HepG2 (cell line): Measurements from ENCODE around the gene MYCBPAP. TPM values are rescaled to one million over a fixed set of nuclear protein-coding genes. Genes with fewer than 3 reads are reported as not detected.

Source experiments
- ATAC-seq: fragments of 200-7000 bp; cut with Tn5 transposase; 3 replicates; pipeline ENCODE4 v1.9.1; 2020; ENCODE audit warnings: mild to moderate bottlenecking, moderate library complexity
- BruUV-seq: library from RNA; stranded (reverse); fragments of 400-500 nt; replicated peaks from 2 replicates; lab custom pipeline; 2021; lab: Mats Ljungman, UMichigan
- CTCF ChIA-PET: fragments of 300-600 bp; formaldehyde crosslinking; extraction: SDS; loops from one replicate; lab custom pipeline; 2021; ENCODE audit warnings: low total read pairs, inconsistent platforms, low intra/inter-chr PET ratio; lab: Yijun Ruan, JAX
- POLR2A ChIA-PET: fragments of 350-600 bp; sonication (Branson Sonifier 250); formaldehyde crosslinking; loops from one replicate; lab custom pipeline; 2020; ENCODE audit warnings: antibody characterized with exemption, inconsistent platforms; lab: Yijun Ruan, JAX
- DNase-seq: peaks from one replicate; pipeline ENCODE4 v3.0.0-alpha.2; 2015; ENCODE audit warnings: low spot score
- FAIRE-seq: peaks from 3 replicates; lab custom pipeline; 2011; peaks lifted over from hg19 to GRCh38; lab: Jason Lieb, UNC
- H2AFZ ChIP-seq: one replicate; pipeline ENCODE4 v1.6.1; 2011; ENCODE audit warnings: low read length, inconsistent platforms
- H3K27ac ChIP-seq: fragments of 300-600 bp; 3 replicates; pipeline ENCODE4 v1.8.0; 2011; ENCODE audit warnings: mixed run types, mild to moderate bottlenecking, mixed read lengths, low read length, inconsistent platforms; ENCODE audit not compliant: insufficient read depth; ENCODE audit errors: extremely low read length
- H3K27me3 ChIP-seq, 2 experiments: fragments of 200-600 bp in 1 of 2; 2 replicates in 1 of 2; 3 replicates in 1 of 2; pipeline versions ENCODE4 v1.6.0 to v1.8.0; 2011; ENCODE audit warnings: low read length in 2 of 2, mild to moderate bottlenecking in 2 of 2, moderate library complexity in 2 of 2, inconsistent platforms in 1 of 2; ENCODE audit not compliant: insufficient read depth in 2 of 2, control insufficient read depth in 1 of 2
- H3K36me3 ChIP-seq, 2 experiments: fragments of 200-600 bp in 1 of 2; replicated peaks in 1 of 2; 2 replicates in 1 of 2; 3 replicates in 1 of 2; pipeline versions ENCODE4 v1.5.1 to v1.8.0; 2011; ENCODE audit warnings: low read length in 2 of 2, inconsistent platforms in 1 of 2; ENCODE audit not compliant: insufficient read depth in 2 of 2, control insufficient read depth in 1 of 2
- H3K4me1 ChIP-seq: 2 replicates; pipeline ENCODE4 v1.5.1; 2012; ENCODE audit warnings: low read length, inconsistent platforms; ENCODE audit not compliant: insufficient read depth
- H3K4me2 ChIP-seq: 2 replicates; pipeline ENCODE4 v1.6.0; 2011; ENCODE audit warnings: low read depth, low read length, inconsistent platforms
- H3K4me3 ChIP-seq, 3 experiments: fragments of 200-600 bp in 1 of 3; sonication (generic), shearing (Covaris generic) in 1 of 3; replicated peaks in 1 of 3; 2 replicates each; pipeline ENCODE4 v1.5.1; 2011 to 2016; ENCODE audit warnings: low read length in 3 of 3, inconsistent platforms in 2 of 3, low read depth in 2 of 3, mild to moderate bottlenecking in 2 of 3, control low read depth in 1 of 3, mixed read lengths in 1 of 3; ENCODE audit not compliant: insufficient read depth in 1 of 3
- H3K79me2 ChIP-seq: one replicate; pipeline ENCODE4 v1.6.1; 2011; ENCODE audit warnings: low read length, inconsistent platforms; ENCODE audit not compliant: insufficient read depth
- H3K9ac ChIP-seq: 2 replicates; pipeline ENCODE4 v1.6.0; 2011; ENCODE audit warnings: mild to moderate bottlenecking, low read depth, low read length, inconsistent platforms; ENCODE audit not compliant: insufficient read depth
- H3K9me3 ChIP-seq: 2 replicates; pipeline ENCODE4 v1.5.1; 2012; ENCODE audit warnings: mild to moderate bottlenecking, low read length
- H4K20me1 ChIP-seq: 2 replicates; pipeline ENCODE4 v1.6.0; 2011; ENCODE audit warnings: inconsistent platforms, mild to moderate bottlenecking, low read length, moderate library complexity; ENCODE audit not compliant: insufficient read depth
- CEBPB ChIP-seq: IDR thresholded peaks from 2 replicates; pipeline ENCODE4 v1.6.1; 2011; ENCODE audit warnings: low read depth, low read length, improper control_type of control experiment, borderline replicate concordance
- NFE2L2 ChIP-seq: fragments of 150-350 bp; IDR thresholded peaks from 2 replicates; pipeline ENCODE4 v1.6.1; 2014; ENCODE audit warnings: low read length
- PAF1 ChIP-seq: IDR thresholded peaks from 2 replicates; pipeline ENCODE4 v1.6.1; 2016; ENCODE audit warnings: missing genetic modification reagents, missing compliant biosample characterization
- RAD21 ChIP-seq: fragments of 450-650 bp; formaldehyde crosslinking; IDR thresholded peaks from 2 replicates; pipeline ENCODE4 v1.5.0; 2020; ENCODE audit warnings: mild to moderate bottlenecking
- ZNF251 ChIP-seq: sonication (generic); formaldehyde crosslinking; IDR thresholded peaks from 2 replicates; pipeline ENCODE4 v1.9.0; 2021; ENCODE audit warnings: mild to moderate bottlenecking, missing genetic modification reagents
- WGBS: methylation state at CpG from one replicate; pipeline ENCODE4 v1.1.6; 2017; ENCODE audit warnings: low lambda C conversion rate; 5-methylcytosine and 5-hydroxymethylcytosine counted together
- in situ Hi-C: cut with HindIII; loops from 2 replicates; pipeline ENCODE4 v1.10.0; 2017; ENCODE audit warnings: low pct_unique_long_range_greater_than_20kb; ENCODE audit not compliant: extremely low pct_ligation_motif_present
- intact Hi-C: fragments of 100-400 bp; cut with micrococcal nuclease; formaldehyde crosslinking; loops from one replicate; pipeline ENCODE4 v1.10.0; 2022; ENCODE audit not compliant: unreplicated experiment
- polyA plus RNA-seq, 8 experiments: library from polyadenylated mRNA; depleted of rRNA in 3 of 8; stranded (reverse) in 7 of 8; unstranded in 1 of 8; fragments of >200 nt; fragmentation: Illumina TruSeq in 4 of 8; extraction: Trizol in 4 of 8; gene quantifications; 2 replicates each; pipeline versions ENCODE4 v1.2.1 to v1.2.3, GENCODE V29; 2011 to 2016; ENCODE audit warnings: low read depth in 4 of 8, missing spikeins in 1 of 8, mixed read lengths in 1 of 8; ENCODE audit not compliant: insufficient read depth in 1 of 8
- total RNA-seq, 5 experiments: library from RNA; depleted of rRNA; stranded (reverse); fragments of >200 nt; fragmentation: Illumina TruSeq; extraction: Trizol; gene quantifications; 2 replicates each; pipeline ENCODE4 v1.2.3, GENCODE V29; 2016; ENCODE audit warnings: low read depth in 1 of 5
- TF ChIP-seq, protein P1 (sequence below): sonication (generic); formaldehyde crosslinking; IDR thresholded peaks from 2 replicates; pipeline ENCODE4 v1.5.1; 2020; ENCODE audit warnings: mild to moderate bottlenecking, missing genetic modification reagents, borderline replicate concordance

Gene MYCBPAP
- total and polyA plus RNA-seq, 2 of the 13 experiments (the other 11 are each of a cell fraction or from before 2014, with no cell fraction given): 0.22 to 0.24 TPM

DNA sequence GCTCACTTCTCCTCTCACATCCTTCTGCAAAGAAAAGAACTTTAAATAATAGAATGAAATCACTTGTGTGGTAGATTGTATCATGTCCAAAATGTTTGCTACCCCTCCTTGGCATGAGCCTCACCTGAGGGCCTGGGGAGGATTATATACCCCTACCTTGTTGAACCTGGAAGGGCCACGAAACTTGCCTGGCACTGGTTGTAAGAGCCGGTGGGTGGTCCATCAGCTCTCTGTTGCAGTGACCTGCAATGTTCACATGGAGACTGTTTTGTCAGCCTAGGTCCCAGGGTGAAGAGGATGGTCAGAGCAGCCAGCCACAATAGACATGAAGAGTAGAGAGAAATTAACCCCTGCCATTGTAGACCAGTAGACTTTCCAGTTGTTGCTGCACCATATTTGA, 19.4 kb upstream of the MYCBPAP start (continued):
- TF ChIP-seq, protein P1, sequence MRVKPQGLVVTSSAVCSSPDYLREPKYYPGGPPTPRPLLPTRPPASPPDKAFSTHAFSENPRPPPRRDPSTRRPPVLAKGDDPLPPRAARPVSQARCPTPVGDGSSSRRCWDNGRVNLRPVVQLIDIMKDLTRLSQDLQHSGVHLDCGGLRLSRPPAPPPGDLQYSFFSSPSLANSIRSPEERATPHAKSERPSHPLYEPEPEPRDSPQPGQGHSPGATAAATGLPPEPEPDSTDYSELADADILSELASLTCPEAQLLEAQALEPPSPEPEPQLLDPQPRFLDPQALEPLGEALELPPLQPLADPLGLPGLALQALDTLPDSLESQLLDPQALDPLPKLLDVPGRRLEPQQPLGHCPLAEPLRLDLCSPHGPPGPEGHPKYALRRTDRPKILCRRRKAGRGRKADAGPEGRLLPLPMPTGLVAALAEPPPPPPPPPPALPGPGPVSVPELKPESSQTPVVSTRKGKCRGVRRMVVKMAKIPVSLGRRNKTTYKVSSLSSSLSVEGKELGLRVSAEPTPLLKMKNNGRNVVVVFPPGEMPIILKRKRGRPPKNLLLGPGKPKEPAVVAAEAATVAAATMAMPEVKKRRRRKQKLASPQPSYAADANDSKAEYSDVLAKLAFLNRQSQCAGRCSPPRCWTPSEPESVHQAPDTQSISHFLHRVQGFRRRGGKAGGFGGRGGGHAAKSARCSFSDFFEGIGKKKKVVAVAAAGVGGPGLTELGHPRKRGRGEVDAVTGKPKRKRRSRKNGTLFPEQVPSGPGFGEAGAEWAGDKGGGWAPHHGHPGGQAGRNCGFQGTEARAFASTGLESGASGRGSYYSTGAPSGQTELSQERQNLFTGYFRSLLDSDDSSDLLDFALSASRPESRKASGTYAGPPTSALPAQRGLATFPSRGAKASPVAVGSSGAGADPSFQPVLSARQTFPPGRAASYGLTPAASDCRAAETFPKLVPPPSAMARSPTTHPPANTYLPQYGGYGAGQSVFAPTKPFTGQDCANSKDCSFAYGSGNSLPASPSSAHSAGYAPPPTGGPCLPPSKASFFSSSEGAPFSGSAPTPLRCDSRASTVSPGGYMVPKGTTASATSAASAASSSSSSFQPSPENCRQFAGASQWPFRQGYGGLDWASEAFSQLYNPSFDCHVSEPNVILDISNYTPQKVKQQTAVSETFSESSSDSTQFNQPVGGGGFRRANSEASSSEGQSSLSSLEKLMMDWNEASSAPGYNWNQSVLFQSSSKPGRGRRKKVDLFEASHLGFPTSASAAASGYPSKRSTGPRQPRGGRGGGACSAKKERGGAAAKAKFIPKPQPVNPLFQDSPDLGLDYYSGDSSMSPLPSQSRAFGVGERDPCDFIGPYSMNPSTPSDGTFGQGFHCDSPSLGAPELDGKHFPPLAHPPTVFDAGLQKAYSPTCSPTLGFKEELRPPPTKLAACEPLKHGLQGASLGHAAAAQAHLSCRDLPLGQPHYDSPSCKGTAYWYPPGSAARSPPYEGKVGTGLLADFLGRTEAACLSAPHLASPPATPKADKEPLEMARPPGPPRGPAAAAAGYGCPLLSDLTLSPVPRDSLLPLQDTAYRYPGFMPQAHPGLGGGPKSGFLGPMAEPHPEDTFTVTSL (CRISPR knock-in tag): no peak
- TF ChIP-seq RAD21 (CRISPR knock-in tag) (no peak), NFE2L2 (no peak), PAF1 (CRISPR knock-in tag) (no peak)
- TF ChIP-seq, all 625 proteins: peak for 0

DNA sequence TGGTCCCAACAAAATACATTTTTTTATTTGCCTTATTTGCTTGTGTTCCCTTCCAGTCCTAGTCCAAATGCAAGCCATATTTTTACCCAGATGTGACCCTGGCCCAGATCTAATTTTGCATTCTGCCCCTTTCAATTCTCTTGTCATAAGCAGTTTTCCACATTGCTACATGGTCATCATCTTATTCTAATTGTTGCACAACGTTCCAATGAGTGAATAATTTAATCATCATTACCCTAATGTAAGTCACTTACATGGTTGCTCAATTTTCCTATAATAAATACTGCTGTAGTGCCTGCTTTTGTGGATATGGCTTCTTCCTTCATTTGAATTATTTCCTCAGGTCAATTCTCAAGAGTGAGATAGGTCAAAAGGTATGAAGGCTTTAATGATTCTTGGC, 16.7 kb upstream of the MYCBPAP start:
- Histone ChIP-seq H3K36me3 (no peaks in the 10 kb centered on the region), H3K27ac (no peak overlapping the region), H4K20me1 (no peaks in the 10 kb centered on the region), H3K4me2 (no peak overlapping the region), H2AFZ (no peak overlapping the region), H3K9ac (no peak overlapping the region), H3K4me1 (no peaks in the 10 kb centered on the region), H3K27me3 (no peaks in the 10 kb centered on the region; a peak in 1 of 5 replicates), H3K4me3 (no peak overlapping the region), H3K9me3 (no peaks in the 10 kb centered on the region), H3K79me2 (no peaks in the 10 kb centered on the region)
- ChIA-PET CTCF (no interaction called here), POLR2A (interaction anchor here (1.0 kb wide), 1 partner anchor 13 kb away, joined by 6 read pairs; no protein-coding TSS in a partner anchor)
- BruUV-seq: no TSS peak
- TF ChIP-seq CEBPB (peak; percentile 71), ZNF251 (CRISPR knock-in tag) (no peak)
- DNase-seq: no peak
- in situ Hi-C loops (no loop called here), intact Hi-C loops (no loop called here)
- no peak for FAIRE-seq
- no peak for ATAC-seq
- 2% methylated on average over 1 of the region's 1 CpG for WGBS
